Tibial nerve (tissue), 4 donors: Measurements from ENCODE around the gene TMED8. TPM values are rescaled to one million over a fixed set of nuclear protein-coding genes. Genes with fewer than 3 reads are reported as not detected.
A peak's percentile ranks its signal among the peaks of the same experiment; 100 is the strongest.

Experiments used
- DNase-seq, 2 donors: peaks; one replicate each; pipeline ENCODE4 v3.0.0-alpha.2; 2019; ENCODE audit warnings: low spot score in 2 of 2
- H3K27ac ChIP-seq, 4 donors: fragments of 200-600 bp; sonication (generic) in 3 of 4; one replicate each; pipeline ENCODE4 v1.5.1; 2017 to 2019; ENCODE audit warnings: mild to moderate bottlenecking in 1 of 4
- H3K27me3 ChIP-seq, 2 donors: fragments of 200-600 bp; sonication (generic) in 1 of 2; one replicate each; pipeline versions ENCODE4 v1.5.1 to v1.6.0; 2017 to 2019
- H3K36me3 ChIP-seq, 3 donors: fragments of 200-600 bp; sonication (generic); one replicate each; pipeline ENCODE4 v1.5.1; 2018 to 2019
- H3K4me1 ChIP-seq, 4 donors: fragments of 200-600 bp; sonication (generic) in 3 of 4; one replicate each; pipeline ENCODE4 v1.5.1; 2017 to 2019
- H3K4me3 ChIP-seq, 4 donors: fragments of 200-600 bp; sonication (generic) in 3 of 4; one replicate each; pipeline ENCODE4 v1.5.1; 2017 to 2019; ENCODE audit warnings: mild to moderate bottlenecking in 1 of 4, moderate library complexity in 1 of 4
- H3K9me3 ChIP-seq, 4 donors: fragments of 200-600 bp; sonication (generic) in 3 of 4; one replicate each; pipeline ENCODE4 v1.5.1; 2017 to 2019
- EP300 ChIP-seq, 2 donors: sonication (generic); formaldehyde crosslinking; IDR thresholded peaks; one replicate each; pipeline ENCODE4 v1.6.1; 2017; ENCODE audit warnings: antibody characterized with exemption in 2 of 2, mild to moderate bottlenecking in 1 of 2
- POLR2A ChIP-seq, 2 donors: fragments of 450-650 bp; IDR thresholded peaks; one replicate each; pipeline ENCODE4 v1.6.1; 2017; ENCODE audit warnings: antibody characterized with exemption in 2 of 2, mild to moderate bottlenecking in 2 of 2, moderate library complexity in 2 of 2
- WGBS, 2 donors: methylation state at CpG; one replicate each; pipeline ENCODE4 v1.1.5; 2018; 5-methylcytosine and 5-hydroxymethylcytosine counted together
- total RNA-seq, 4 donors: library from RNA; depleted of rRNA; stranded (reverse); fragments of >200 nt; gene quantifications; one replicate each; pipeline ENCODE4 v1.1.0, GENCODE V29; 2016
- TF ChIP-seq, protein P1 (sequence below), 5 experiments: fragments of 200-600 bp in 3 of 5; fragments of 450-650 bp in 2 of 5; sonication (generic) in 3 of 5; IDR thresholded peaks; one replicate each; pipeline ENCODE4 v1.5.1; 2016 to 2019; ENCODE audit warnings: antibody characterized with exemption in 5 of 5, mild to moderate bottlenecking in 3 of 5, moderate library complexity in 2 of 5

Gene TMED8, protein sequence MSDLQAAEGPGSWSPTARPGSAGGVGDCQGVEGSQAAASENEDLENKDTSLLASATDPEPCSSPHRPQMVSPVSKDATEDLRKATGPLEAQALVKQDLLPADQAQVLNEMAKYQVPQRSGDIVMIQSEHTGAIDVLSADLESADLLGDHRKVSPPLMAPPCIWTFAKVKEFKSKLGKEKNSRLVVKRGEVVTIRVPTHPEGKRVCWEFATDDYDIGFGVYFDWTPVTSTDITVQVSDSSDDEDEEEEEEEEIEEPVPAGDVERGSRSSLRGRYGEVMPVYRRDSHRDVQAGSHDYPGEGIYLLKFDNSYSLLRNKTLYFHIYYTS
- 10 to 100 TPM; 11.7 to 14.0 (median 12.4) TPM for total RNA-seq

DNA sequence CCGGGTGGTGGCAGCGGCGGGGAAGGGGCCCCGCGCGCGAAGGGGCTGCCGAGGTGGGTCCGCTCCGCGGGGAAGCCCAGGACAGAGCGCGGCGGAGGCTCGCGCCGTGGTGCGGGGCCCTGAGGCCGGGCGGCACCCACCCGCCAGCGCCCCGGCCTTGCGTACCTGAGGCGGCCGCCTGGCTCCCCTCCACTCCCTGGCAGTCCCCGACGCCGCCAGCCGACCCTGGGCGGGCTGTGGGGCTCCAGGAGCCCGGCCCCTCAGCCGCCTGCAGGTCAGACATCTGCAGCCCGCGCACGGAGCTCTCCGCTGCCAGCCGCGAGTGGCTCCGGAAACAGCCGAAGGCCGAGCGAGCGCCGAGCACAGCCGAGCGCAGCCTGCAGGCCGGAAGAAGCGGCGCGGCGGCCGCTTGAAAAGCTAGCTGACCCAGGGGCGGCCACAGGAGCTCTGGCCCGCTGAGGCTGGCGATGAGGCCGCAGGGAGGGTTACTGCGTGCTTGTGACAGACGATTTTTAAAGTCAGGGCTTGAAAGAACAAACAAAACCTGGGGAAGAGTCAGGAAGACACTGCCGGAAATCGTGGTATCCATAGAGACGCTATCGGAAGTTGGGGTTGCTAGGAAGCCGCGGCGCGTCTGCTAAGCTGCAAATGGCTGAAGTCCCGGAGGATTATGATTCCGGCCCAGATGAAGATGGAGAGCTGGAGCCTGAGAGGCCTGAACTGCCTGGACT, at the start of gene TMED8, which contains the start of gene SAMD15:
TMED8 (minus strand) TSS at position 324 of the 731 bp plus-strand sequence; CDS start at position 283, 41 bp downstream.
SAMD15 (plus strand) TSS at position 609 of the 731 bp plus-strand sequence; CDS start at position 649, 40 bp downstream.
- peaks cover 0 to 26% (median 0%) of the 10 kb centered on the region in 4 donors for H3K4me1 ChIP-seq
- no peaks in the 10 kb centered on the region for H3K9me3 ChIP-seq
- no peaks in the 10 kb centered on the region for H3K27me3 ChIP-seq
- DNase-seq, result peak; percentile 51 to 52
- TF ChIP-seq EP300 (IDR thresholded peaks at IDR 0.05), result no peak
- peak in 1 of 2 donors; percentile 43 for TF ChIP-seq POLR2A (IDR thresholded peaks at IDR 0.05)
- TF ChIP-seq, protein P1, sequence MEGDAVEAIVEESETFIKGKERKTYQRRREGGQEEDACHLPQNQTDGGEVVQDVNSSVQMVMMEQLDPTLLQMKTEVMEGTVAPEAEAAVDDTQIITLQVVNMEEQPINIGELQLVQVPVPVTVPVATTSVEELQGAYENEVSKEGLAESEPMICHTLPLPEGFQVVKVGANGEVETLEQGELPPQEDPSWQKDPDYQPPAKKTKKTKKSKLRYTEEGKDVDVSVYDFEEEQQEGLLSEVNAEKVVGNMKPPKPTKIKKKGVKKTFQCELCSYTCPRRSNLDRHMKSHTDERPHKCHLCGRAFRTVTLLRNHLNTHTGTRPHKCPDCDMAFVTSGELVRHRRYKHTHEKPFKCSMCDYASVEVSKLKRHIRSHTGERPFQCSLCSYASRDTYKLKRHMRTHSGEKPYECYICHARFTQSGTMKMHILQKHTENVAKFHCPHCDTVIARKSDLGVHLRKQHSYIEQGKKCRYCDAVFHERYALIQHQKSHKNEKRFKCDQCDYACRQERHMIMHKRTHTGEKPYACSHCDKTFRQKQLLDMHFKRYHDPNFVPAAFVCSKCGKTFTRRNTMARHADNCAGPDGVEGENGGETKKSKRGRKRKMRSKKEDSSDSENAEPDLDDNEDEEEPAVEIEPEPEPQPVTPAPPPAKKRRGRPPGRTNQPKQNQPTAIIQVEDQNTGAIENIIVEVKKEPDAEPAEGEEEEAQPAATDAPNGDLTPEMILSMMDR (IDR thresholded peaks at IDR 0.05), result peak in 4 of 5 experiments; percentile 17 to 50 (median 45)
- H3K4me3 ChIP-seq, result peak within 1 kb of the TSS; percentile 58 to 89 (median 80)
- 0 to 1% methylated on average over 31 to 46 of the region's 69 CpGs for WGBS, 2 donors
- H3K27ac ChIP-seq, result peak within 1 kb of the TSS; percentile 21 to 87 (median 82)
- no peaks in the 10 kb centered on the region for H3K36me3 ChIP-seq

DNA sequence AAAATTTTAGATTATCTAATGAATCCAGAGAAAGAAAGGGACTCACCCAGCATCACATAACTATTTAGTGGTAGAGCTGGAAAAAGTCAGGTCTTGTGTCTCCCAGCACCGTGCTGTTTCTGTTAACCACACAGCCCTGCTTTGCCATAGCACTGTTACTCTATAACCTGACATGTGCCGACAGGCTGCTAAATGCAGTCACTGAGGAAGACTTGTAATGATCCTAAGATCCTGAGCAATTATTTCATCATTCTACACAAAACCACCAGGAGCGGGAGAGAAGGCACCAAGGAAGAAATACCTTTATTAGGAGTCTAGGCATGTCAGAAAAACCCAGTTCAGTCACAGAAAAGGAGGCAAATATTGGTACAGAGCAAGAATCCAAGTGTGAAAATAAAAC, 49.5 kb upstream of the TMED8 start:
- Histone ChIP-seq H3K4me1 (no peaks in the 10 kb centered on the region), H3K27ac (no peak overlapping the region), H3K27me3 (no peaks in the 10 kb centered on the region), H3K36me3 (peaks cover 0 to 100% (median 31%) of the 10 kb centered on the region in 3 donors), H3K4me3 (no peak overlapping the region), H3K9me3 (no peaks in the 10 kb centered on the region)
- 98 to 99% methylated on average over 3 of the region's 3 CpGs for WGBS, 2 donors
- TF ChIP-seq, protein P1 (IDR thresholded peaks at IDR 0.05), result no peak
- TF ChIP-seq EP300 (IDR thresholded peaks at IDR 0.05), result no peak
- TF ChIP-seq POLR2A (IDR thresholded peaks at IDR 0.05), result no peak
- DNase-seq, result no peak

DNA sequence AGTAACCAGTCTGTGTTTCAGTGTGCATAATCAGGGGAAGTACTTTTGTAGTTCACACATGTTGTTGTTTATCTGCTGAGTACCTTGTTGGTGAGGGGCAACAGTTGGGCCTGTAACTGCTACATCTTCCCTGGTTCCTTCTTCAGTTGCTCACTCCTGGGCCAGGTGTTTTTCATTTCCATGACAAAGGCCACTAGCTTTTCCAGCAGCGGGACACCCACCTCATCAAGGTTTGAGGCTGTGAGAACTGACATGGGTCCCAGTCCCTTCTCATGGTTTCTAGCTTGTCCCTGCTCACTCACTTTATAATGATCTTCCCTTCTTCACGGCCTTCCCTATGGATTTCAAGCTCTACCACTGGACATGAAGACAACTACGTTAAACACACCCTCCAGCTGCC, 48.0 kb upstream of the TMED8 start:
- TF ChIP-seq POLR2A (IDR thresholded peaks at IDR 0.05) (no peak), EP300 (IDR thresholded peaks at IDR 0.05) (no peak)
- TF ChIP-seq, protein P1 (IDR thresholded peaks at IDR 0.05), result no peak
- Histone ChIP-seq H3K27me3 (no peaks in the 10 kb centered on the region), H3K9me3 (peaks cover 0 to 14% (median 0%) of the 10 kb centered on the region in 4 donors), H3K27ac (no peak overlapping the region), H3K36me3 (peaks cover 0 to 95% (median 31%) of the 10 kb centered on the region in 3 donors), H3K4me1 (no peaks in the 10 kb centered on the region), H3K4me3 (no peak overlapping the region)
- no peak for DNase-seq
- WGBS, 2 donors, result 90 to 96% methylated on average over 3 of the region's 3 CpGs

DNA sequence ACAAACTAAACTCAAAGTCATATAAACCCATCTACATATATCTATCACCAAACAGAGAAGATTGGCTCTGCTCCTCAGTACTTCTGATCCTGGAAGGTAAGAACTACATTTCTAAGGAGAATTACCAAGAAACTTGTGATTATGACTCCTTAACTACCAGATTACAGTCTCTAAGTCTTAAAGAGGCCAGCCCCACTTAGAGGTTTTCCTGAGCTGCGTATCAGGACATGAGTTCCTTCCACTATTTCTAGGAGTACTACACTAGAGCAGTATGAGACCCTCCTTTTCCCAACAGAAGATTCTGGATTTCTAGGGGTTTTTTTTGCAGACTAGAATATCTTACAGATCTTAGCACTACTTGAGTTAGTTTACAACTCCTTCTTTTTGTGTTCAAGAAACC, 46.5 kb upstream of the TMED8 start, which contains the start of gene NOXRED1:
NOXRED1 (minus strand) TSS at position 101 of the 400 bp plus-strand sequence. CDS start 634 bp downstream, outside the sequence.
- Histone ChIP-seq H3K27me3 (no peaks in the 10 kb centered on the region), H3K27ac (no peak within 1 kb of the TSS), H3K4me1 (no peaks in the 10 kb centered on the region), H3K36me3 (peaks cover 0 to 81% (median 20%) of the 10 kb centered on the region in 3 donors), H3K9me3 (peaks cover 0 to 29% (median 0%) of the 10 kb centered on the region in 4 donors), H3K4me3 (no peak within 1 kb of the TSS)
- no peak for DNase-seq
- TF ChIP-seq EP300 (IDR thresholded peaks at IDR 0.05) (no peak), POLR2A (IDR thresholded peaks at IDR 0.05) (no peak)
- TF ChIP-seq, protein P1 (IDR thresholded peaks at IDR 0.05), result no peak
- 93 to 100% methylated on average over 1 of the region's 1 CpG for WGBS, 2 donors
